Keratinocyte (primary cell): ENCODE results near the gene ZC3H12C.

Source experiments
- CTCF ChIP-seq, 3 experiments: IDR thresholded peaks in 1 of 3; conservative IDR thresholded peaks in 1 of 3; optimal IDR thresholded peaks in 1 of 3; 2 replicates in 2 of 3; 3 replicates in 1 of 3; pipeline versions ENCODE3 to v1.5.1; 2011; ENCODE audit warnings: low read length in 3 of 3, mild to moderate bottlenecking in 3 of 3, moderate library complexity in 2 of 3, control low read depth in 1 of 3, inconsistent platforms in 1 of 3; ENCODE audit not compliant: insufficient read depth in 2 of 3; ENCODE audit errors: extremely low read depth in 1 of 3
- EZH2 ChIP-seq: IDR thresholded peaks from one replicate; pipeline ENCODE4 v1.6.1; 2012; ENCODE audit warnings: inconsistent platforms, mild to moderate bottlenecking, low read length, moderate library complexity

- TF ChIP-seq CTCF (optimal IDR thresholded peaks at IDR 0.05 in 1 of 3, IDR thresholded peaks at IDR 0.05 in 1 of 3, conservative IDR thresholded peaks at IDR 0.05 in 1 of 3; ENCODE audit: extremely low read depth in 1 of 3, insufficient read depth in 2 of 3, low read length in 3 of 3) (no peak), EZH2 (no peak)
These were observed 107.0 kb downstream of the ZC3H12C start for GRCh38 chr11:110200241-110200640.
